GM23338 (cell line): ENCODE results near the gene RNF32.

Experiments
- CREB1 ChIP-seq: fragments of 250-450 bp; sonication (Bioruptor Pico); IDR thresholded peaks from 2 replicates; pipeline ENCODE4 v1.5.0; 2020; ENCODE audit warnings: low read depth, mild to moderate bottlenecking, moderate library complexity
- EZH2 ChIP-seq: fragments of 200-600 bp; sonication (generic); IDR thresholded peaks from one replicate; pipeline ENCODE4 v1.8.0; 2017; ENCODE audit warnings: antibody characterized with exemption, mild to moderate bottlenecking, low read depth; ENCODE audit not compliant: unreplicated experiment
- EZH2phosphoT487 ChIP-seq: fragments of 200-600 bp; sonication (generic); IDR thresholded peaks from one replicate; pipeline ENCODE4 v1.8.1; 2018; ENCODE audit warnings: antibody characterized with exemption; ENCODE audit not compliant: unreplicated experiment
- JUNB ChIP-seq: IDR thresholded peaks from one replicate; pipeline ENCODE4 v1.6.1; 2016; ENCODE audit warnings: antibody characterized with exemption; ENCODE audit not compliant: unreplicated experiment
- POLR2AphosphoS5 ChIP-seq: IDR thresholded peaks from 2 replicates; pipeline ENCODE4 v1.6.1; 2016; ENCODE audit warnings: antibody characterized with exemption, low read depth
- STAT1 ChIP-seq: IDR thresholded peaks from one replicate; pipeline ENCODE4 v1.6.1; 2016; ENCODE audit warnings: antibody characterized with exemption; ENCODE audit not compliant: unreplicated experiment
- ZNF114 ChIP-seq: fragments of 250-450 bp; sonication (Bioruptor Pico); IDR thresholded peaks from 2 replicates; pipeline ENCODE4 v1.5.0; 2020; ENCODE audit warnings: mild to moderate bottlenecking, moderate library complexity
- ZNF331 ChIP-seq: fragments of 250-450 bp; sonication (Bioruptor Pico); IDR thresholded peaks from 2 replicates; pipeline ENCODE4 v1.5.0; 2020; ENCODE audit warnings: low read depth, mild to moderate bottlenecking, moderate library complexity
- TF ChIP-seq, protein P1 (sequence below), 2 experiments: fragments of 200-600 bp in 1 of 2; sonication (generic) in 1 of 2; conservative IDR thresholded peaks; 2 replicates each; pipeline versions ENCODE4 v1.5.1 to v1.6.1; 2016 to 2017; ENCODE audit warnings: antibody characterized with exemption in 2 of 2, low read depth in 2 of 2, mild to moderate bottlenecking in 2 of 2, moderate library complexity in 1 of 2
- TF ChIP-seq, protein P2 (sequence below): IDR thresholded peaks from one replicate; pipeline ENCODE4 v1.6.1; 2018; ENCODE audit warnings: antibody characterized with exemption; ENCODE audit not compliant: unreplicated experiment
- TF ChIP-seq, protein P3 (sequence below): IDR thresholded peaks from 2 replicates; pipeline ENCODE4 v1.6.1; 2016; ENCODE audit warnings: antibody characterized with exemption

DNA sequence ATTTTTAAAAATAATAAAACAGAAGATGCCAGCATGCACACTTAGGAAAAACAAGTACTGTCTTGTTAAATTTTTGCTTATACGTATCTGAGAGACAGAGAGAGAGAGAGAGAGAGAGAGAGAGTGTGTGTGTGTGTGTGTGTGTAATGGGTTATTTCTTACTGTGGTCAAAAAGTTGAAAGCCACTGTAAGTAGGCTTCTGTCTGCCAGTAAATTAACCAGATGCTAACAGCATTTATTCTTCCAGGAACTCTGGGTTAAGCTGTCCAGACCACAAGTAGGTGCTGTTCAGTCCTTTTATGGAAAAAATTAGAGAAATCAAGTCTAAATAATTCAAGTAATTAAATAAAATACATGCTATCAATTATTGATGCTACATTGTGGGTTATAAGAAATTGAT is 39.7 kb downstream of the RNF32 start:
- TF ChIP-seq, protein P1, sequence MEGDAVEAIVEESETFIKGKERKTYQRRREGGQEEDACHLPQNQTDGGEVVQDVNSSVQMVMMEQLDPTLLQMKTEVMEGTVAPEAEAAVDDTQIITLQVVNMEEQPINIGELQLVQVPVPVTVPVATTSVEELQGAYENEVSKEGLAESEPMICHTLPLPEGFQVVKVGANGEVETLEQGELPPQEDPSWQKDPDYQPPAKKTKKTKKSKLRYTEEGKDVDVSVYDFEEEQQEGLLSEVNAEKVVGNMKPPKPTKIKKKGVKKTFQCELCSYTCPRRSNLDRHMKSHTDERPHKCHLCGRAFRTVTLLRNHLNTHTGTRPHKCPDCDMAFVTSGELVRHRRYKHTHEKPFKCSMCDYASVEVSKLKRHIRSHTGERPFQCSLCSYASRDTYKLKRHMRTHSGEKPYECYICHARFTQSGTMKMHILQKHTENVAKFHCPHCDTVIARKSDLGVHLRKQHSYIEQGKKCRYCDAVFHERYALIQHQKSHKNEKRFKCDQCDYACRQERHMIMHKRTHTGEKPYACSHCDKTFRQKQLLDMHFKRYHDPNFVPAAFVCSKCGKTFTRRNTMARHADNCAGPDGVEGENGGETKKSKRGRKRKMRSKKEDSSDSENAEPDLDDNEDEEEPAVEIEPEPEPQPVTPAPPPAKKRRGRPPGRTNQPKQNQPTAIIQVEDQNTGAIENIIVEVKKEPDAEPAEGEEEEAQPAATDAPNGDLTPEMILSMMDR (conservative IDR thresholded peaks at IDR 0.05; ENCODE audit: low read depth in 2 of 2) = no peak
- TF ChIP-seq, protein P2, sequence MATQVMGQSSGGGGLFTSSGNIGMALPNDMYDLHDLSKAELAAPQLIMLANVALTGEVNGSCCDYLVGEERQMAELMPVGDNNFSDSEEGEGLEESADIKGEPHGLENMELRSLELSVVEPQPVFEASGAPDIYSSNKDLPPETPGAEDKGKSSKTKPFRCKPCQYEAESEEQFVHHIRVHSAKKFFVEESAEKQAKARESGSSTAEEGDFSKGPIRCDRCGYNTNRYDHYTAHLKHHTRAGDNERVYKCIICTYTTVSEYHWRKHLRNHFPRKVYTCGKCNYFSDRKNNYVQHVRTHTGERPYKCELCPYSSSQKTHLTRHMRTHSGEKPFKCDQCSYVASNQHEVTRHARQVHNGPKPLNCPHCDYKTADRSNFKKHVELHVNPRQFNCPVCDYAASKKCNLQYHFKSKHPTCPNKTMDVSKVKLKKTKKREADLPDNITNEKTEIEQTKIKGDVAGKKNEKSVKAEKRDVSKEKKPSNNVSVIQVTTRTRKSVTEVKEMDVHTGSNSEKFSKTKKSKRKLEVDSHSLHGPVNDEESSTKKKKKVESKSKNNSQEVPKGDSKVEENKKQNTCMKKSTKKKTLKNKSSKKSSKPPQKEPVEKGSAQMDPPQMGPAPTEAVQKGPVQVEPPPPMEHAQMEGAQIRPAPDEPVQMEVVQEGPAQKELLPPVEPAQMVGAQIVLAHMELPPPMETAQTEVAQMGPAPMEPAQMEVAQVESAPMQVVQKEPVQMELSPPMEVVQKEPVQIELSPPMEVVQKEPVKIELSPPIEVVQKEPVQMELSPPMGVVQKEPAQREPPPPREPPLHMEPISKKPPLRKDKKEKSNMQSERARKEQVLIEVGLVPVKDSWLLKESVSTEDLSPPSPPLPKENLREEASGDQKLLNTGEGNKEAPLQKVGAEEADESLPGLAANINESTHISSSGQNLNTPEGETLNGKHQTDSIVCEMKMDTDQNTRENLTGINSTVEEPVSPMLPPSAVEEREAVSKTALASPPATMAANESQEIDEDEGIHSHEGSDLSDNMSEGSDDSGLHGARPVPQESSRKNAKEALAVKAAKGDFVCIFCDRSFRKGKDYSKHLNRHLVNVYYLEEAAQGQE = no peak
- TF ChIP-seq POLR2AphosphoS5 (no peak), EZH2 (no peak), JUNB (no peak), EZH2phosphoT487 (no peak), STAT1 (no peak), ZNF331 (no peak), CREB1 (no peak), ZNF114 (CRISPR knock-in tag) (no peak)
- TF ChIP-seq, protein P3, sequence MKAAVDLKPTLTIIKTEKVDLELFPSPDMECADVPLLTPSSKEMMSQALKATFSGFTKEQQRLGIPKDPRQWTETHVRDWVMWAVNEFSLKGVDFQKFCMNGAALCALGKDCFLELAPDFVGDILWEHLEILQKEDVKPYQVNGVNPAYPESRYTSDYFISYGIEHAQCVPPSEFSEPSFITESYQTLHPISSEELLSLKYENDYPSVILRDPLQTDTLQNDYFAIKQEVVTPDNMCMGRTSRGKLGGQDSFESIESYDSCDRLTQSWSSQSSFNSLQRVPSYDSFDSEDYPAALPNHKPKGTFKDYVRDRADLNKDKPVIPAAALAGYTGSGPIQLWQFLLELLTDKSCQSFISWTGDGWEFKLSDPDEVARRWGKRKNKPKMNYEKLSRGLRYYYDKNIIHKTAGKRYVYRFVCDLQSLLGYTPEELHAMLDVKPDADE = no peak
